C4-2B (cell line): ENCODE measurements around the gene ARHGAP42.

ENCODE experiments used
- CTCF ChIP-seq: fragments of 450-650 bp; conservative IDR thresholded peaks from 2 replicates; pipeline ENCODE4 v1.5.1; 2017; ENCODE audit warnings: mild to moderate bottlenecking
- ZFX ChIP-seq: fragments of 450-650 bp; IDR thresholded peaks from 2 replicates; pipeline ENCODE4 v1.6.1; 2017

DNA sequence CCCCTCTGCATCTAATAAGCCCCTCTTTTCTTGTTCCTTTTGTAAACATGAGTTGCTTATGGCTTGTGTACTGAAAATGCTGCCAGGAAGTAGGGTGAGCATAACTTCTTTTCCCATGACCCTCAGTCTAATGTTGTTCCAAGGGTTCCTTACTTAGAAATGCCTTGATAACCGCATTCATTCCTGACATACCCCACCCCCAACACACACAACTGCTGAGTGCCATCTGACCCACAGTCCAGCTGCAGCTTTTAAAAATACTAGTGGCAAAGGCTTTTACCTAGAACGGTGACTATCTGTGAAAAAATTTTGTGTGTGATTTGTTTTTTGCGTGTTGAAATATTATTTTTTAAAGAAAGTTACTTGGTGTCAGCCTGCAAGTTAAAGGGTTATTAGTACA is 52.6 kb downstream of the ARHGAP42 start:
- TF ChIP-seq CTCF (no peak), ZFX (no peak)
